ENCODE data around the gene MSH6.

The MSH6 gene

DNA sequence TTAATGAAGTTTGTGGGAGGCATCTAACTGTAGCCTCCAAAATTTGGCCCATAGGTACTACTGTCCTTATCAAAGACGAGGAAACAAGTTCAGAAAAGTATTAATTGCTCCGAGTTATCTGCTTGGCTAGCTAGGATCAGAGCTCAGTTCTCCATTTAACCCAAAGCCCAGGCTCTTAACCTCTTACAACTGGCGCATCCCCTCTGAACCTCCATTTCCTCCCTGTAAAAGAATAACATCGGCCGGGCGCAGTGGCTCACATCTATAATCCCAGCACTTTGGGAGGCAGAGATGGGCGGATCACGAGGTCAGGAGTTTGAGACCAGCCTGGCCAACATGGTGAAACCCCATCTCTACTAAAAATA lies 3.5 kb upstream of the MSH6 start:
- DNase-seq (ENCODE audit: low read depth) = no peak

DNA sequence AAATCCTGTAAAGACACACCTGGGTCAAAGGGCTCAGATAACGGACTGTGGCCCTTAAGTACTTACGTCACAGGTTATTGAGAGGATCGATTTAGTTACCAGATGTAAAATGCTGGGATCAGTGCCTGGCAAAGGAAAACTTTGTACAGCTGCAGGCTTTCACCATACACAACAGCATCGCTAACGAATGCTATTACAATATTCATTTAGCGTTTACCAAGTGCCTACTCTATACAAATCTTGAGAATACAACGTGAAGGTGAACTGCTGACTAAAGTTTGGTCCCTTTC lies 619 bp upstream of the MSH6 start:
- DNase-seq (ENCODE audit: low read depth) = no peak

DNA sequence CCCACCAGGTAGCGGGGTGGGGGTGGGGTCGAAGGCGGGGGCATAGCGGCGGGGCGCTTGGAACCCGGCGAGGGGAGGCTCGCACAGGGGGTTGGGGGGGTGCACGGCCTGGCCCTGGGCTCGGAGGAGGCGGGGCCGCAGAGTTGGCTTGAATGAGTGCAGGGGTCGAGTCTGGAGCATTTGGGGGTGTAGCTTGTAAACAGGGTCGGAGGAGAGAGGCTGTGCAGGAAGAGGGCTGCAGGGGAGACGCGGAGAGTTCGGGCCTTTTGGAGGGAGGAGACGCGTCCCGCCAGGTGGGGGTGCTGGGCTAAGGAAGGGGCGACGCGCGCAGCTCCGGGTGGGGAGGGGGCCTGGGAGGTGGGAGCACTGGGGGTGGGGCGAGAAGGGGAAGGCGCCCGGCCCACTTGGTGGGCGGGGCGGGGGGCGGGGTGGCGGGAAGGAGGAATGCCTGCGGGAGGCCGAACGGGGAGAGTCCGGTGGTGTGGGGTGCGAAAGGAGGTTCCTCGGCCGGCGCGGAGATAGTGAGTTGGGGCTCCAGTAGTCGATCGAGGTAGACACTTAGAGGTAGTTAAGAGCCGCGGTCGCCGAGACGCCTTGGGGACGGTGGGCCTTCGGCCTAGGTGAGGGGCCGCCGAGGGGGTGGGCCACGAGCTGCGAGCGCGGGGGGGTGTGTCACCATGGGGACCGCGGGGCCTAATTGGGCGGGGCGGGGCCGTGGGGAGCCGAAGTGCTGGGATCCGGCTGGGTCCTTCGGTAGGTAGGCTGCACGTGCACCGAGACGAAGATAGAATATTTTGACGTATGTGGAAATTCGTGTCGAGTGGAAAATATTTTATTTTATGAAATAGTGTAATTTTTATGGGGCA lies 774 bp downstream of the MSH6 start:
- peak; percentile 47 for DNase-seq (ENCODE audit: low read depth)

DNA sequence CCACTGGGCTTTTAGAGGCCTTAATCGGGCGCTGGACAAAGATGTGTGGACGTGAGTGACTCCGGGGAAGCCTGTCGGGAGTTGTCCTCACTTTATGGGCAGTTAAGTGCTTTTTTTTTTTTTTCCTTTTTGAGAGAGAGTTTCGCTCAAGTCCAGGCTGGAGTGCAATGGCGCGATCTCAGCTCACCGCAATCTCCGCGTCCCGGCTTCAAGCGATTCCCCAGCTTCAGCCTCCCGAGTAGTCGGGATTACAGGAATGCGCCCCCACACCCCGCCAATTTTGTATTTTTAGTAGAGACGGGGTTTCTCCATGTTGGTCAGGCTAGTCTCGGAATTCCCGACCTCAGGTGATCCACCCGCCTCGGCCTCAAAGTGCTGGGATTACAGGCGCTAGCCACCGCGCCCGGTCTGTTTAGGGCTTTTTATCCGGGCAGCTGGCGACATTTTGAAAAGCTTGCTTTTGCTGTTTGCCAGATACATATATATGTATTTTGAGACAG lies 1.5 kb downstream of the MSH6 start:
- DNase-seq (ENCODE audit: low read depth) = peak; percentile 33

DNA sequence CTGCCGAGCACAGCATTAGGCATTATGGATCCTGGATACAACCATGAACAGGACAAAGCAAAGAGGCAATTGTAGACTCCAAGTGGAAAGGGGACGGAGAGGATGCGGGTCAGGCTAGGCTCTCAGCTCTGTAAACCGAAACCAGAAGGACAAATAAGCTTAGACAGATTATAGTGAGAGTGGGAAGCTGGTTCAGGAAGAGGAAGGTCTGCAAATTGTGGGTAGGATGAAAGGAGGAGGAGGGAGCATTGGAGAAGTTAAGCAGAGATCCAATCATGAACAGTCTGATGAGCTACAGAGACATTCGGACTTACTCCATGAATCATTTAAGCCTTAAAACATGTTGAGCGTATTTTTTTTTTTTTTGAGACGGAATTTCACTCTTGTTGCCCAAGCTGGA lies 3.0 kb downstream of the MSH6 start:
- DNase-seq (ENCODE audit: low read depth) = peak; percentile 74

- DNase-seq (ENCODE audit: low read depth) = no peak
Observed at GRCh38 chr2:47796090-47796697, 13.2 kb downstream of the MSH6 start.

DNA sequence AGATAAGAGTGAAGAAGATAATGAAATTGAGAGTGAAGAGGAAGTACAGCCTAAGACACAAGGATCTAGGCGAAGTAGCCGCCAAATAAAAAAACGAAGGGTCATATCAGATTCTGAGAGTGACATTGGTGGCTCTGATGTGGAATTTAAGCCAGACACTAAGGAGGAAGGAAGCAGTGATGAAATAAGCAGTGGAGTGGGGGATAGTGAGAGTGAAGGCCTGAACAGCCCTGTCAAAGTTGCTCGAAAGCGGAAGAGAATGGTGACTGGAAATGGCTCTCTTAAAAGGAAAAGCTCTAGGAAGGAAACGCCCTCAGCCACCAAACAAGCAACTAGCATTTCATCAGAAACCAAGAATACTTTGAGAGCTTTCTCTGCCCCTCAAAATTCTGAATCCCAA lies 15.7 kb downstream of the MSH6 start:
- DNase-seq (ENCODE audit: low read depth) = no peak

GRCh38 chr2:47799031-47799609 lies 16.2 kb downstream of the MSH6 start:
- DNase-seq (ENCODE audit: low read depth) = no peak

GRCh38 chr2:47801118-47801517 lies 18.2 kb downstream of the MSH6 start:
- DNase-seq (ENCODE audit: low read depth) = no peak

GRCh38 chr2:47803363-47803762 lies 20.4 kb downstream of the MSH6 start:
- no peak for DNase-seq (ENCODE audit: low read depth)

GRCh38 chr2:47803770-47804169 lies 20.8 kb downstream of the MSH6 start:
- DNase-seq (ENCODE audit: low read depth) = no peak

DNA sequence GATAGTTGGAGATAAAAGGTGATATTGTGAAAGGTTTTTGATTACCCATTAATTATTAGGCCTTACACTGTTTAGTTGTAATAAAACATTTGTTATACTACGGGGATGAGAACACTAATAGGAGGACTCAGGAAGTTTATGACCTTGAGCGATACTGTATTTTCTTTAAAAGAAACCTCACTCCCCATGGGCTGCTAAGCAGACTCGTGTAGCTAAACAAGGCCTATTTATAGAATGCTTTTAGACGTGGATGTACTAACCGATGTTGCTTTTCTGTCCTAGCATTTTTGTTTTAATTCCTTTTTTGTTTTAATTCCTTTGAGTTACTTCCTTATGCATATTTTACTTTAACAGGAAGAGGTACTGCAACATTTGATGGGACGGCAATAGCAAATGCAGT lies 22.9 kb downstream of the MSH6 start:
- no peak for DNase-seq (ENCODE audit: low read depth)

DNA sequence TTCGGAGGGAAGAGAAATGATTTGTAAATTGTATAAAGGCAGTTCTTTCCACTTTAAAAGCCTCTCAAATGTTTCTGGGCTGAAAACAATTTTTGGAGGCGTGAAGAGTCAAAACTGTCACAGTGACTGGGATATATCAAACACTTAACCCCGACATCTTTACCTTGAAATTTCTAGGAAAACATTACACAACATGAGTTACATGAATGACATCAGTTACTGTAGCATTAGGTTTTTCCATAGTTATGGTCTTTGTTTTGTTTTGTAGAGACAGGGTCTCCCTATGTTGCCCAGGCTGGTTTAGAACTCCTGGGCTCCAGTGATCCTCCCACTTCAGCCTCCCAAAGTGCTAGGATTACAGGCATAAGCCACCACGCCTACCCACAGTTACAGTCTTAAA lies 25.7 kb downstream of the MSH6 start:
- no peak for DNase-seq (ENCODE audit: low read depth)

DNA sequence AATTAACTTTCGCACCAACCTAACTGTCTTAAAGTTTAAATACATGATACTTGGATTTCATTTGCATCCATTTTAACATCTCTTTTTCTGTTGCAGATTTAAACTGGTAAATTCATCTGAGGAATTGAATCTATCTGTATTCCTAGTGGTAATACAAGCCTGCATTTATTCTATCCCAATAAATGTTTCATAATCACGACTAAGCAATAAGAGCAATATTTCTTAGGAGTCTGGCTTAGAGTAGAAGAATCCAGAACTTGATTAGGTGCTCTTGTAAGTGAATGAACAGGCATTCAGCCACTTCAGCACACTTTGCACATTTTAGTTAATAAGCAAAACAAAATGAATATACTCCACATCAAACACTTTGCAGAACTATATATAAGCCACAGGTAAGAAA lies 27.0 kb downstream of the MSH6 start:
- DNase-seq (ENCODE audit: low read depth) = no peak

DNA sequence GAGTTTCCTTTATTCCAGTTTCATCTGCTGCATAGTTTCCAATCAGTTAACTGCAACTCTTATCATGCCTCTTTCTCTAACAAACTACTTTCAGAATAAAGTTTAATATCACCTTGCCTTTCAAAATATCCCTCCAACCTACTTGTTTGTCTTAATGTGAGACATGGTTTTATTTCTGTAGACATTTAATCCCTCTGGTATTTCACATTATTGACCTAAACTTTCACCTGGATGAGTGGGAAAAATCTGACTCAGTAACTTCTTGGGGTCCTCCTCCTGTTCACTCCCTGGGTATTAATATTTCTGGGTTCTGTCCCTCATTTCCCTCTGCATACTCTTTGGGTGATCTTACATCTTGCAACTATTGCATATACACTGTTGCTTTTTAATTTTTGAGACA lies 27.9 kb downstream of the MSH6 start:
- DNase-seq (ENCODE audit: low read depth) = no peak

DNA sequence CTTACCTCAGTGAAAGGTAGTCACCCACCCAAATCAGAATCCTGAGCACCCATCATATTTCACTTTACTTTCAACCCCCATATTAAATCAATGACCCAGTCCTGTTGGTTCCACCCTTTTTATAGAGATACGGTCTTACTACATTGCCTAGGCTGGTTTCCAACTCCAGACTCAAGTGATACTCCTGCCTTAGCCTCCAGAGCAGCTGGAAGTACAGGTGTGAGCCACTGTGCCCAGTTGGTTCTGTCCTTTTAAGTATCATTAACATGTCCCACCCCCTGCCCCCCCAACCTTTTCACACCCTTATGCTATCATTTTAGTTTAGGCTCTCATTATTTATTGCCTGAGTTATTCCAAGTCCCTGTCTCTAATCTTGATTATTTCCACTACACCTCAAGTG lies 28.7 kb downstream of the MSH6 start:
- DNase-seq (ENCODE audit: low read depth) = no peak

- DNase-seq (ENCODE audit: low read depth) = no peak
Observed at GRCh38 chr2:47815764-47816163, 32.8 kb downstream of the MSH6 start.

DNA sequence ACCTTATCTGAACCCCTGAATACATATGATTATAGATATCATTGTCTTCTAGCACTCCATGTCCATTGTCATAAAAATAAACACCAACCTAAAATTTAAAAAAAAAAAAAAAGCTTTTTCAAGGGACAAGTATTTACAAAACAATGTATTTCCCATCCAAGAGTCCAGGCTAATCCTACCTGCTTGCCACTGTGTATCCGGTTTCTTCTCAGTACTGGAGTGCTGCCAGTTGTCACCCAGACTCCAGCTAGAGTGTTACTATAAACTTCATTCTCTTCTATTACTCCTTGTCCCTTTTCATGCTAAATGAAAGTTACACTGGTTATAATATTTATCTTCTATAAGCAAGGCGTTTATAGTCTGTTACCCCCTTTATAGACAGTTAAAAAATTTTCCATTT lies 35.8 kb downstream of the MSH6 start:
- no peak for DNase-seq (ENCODE audit: low read depth)

GRCh38 chr2:47819834-47820233 lies 36.9 kb downstream of the MSH6 start:
- DNase-seq (ENCODE audit: low read depth) = no peak

DNA sequence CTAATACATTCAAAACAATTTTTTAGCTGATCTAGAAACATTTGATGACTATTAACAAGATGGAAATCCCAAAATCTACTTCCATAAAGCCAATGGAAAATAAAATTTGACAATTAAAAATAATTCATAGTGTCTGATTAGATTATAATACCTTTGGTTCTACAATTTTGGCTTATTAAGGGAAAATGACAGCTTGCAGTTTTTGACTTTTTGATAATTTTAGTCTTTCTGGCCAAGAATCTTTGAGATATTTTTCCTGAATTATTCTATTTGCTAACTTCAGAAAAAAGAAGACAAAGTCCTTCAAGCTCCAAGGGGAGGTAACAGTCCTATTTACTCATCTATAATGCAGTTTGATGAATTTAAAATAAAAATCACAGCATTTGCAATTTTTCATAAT lies 39.6 kb downstream of the MSH6 start:
- DNase-seq (ENCODE audit: low read depth) = no peak

DNA sequence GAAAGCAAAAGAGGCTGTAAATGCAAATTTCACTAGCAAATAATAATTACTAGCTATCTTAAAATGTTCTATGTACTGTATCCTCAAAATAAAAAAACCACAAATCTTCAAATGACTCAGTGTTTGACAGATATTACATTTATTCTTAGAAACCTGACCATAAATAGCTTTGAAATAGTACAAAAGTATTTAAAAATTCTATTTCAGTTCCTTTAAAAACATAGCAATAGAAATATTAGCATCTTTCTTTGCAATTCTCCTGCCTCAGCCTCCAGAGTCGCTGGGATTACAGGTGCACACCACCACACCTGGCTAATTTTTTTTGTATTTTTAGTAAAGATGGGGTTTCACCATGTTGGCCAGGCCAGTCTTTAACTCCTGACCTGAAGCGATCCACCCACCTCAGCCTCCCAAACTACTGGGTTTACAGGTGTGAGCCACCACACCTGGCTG lies 50.6 kb downstream of the MSH6 start:
- no peak for DNase-seq (ENCODE audit: low read depth)

- DNase-seq (ENCODE audit: low read depth) = no peak
Observed at GRCh38 chr2:47838249-47838648, 55.3 kb downstream of the MSH6 start.

DNA sequence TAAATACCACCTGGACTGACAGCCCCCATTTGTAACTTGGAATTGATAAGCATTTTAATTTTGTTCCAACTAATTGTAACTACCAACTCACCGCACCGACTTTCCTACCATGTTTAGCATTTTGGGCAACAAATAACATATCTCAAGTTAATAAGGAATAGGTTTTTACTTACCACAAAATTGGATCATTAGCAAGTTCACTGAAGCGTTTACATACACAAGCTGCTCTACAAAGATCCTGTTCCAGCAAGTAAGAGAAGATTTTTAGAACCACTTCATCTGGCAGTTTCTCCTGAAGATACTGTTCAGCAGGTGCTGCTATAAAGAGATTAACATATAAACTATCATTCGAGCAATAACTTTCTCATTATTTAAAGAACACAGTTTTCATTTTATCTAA lies 55.7 kb downstream of the MSH6 start:
- DNase-seq (ENCODE audit: low read depth) = no peak

- DNase-seq (ENCODE audit: low read depth) = no peak
Observed at GRCh38 chr2:47842846-47843245, 59.9 kb downstream of the MSH6 start.
